ENCODE measurements around the gene PABPN1. TPM values are rescaled to one million over a fixed set of nuclear protein-coding genes. Genes with fewer than 3 reads are reported as not detected.

PABPN1 gene
- total RNA-seq, 1 donor from 2014 or later: 259 TPM

- Mint-ChIP-seq H3K27ac (no peak overlapping the region), H3K4me3 (ENCODE audit: low read depth) (no peak overlapping the region), H3K36me3 (ENCODE audit: low read depth) (no peaks in the 10 kb centered on the region), H3K9me3 (no peaks in the 10 kb centered on the region), H3K4me1 (ENCODE audit: low read depth) (no peaks in the 10 kb centered on the region), H3K27me3 (ENCODE audit: low read depth) (peaks cover 33% of the 10 kb centered on the region)
- intact Hi-C loops (cut with micrococcal nuclease): no loop called here
- no peak for DNase-seq (ENCODE audit: low spot score)
Measured at GRCh38 chr14:23359722-23360447, 38.6 kb downstream of the PABPN1 start.

DNA sequence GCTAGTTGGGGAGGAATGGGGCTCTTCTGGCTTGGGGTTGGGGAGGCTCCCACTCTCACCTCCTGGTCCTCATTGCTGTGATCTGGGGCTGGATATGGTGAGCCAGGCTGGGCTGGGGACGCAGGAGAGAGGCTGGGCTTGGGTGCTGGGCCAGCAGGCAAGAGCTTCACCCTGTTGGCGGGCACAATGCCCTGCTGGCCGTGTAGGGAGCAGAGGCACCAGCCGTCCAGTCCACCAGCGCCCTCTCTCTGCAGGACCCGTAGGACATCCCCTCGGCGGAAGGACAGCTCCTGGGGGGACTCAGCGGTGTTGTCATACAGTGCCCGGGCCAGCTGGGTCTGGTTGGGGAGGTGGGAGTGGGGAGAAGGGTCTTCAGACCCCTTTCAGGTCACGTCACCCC is 39.2 kb downstream of the PABPN1 start:
- no peak overlapping the region for H3K27ac Mint-ChIP-seq
- peaks cover 29% of the 10 kb centered on the region for H3K27me3 Mint-ChIP-seq (ENCODE audit: low read depth)
- no peaks in the 10 kb centered on the region for H3K4me1 Mint-ChIP-seq (ENCODE audit: low read depth)
- no peaks in the 10 kb centered on the region for H3K9me3 Mint-ChIP-seq
- intact Hi-C loops (cut with micrococcal nuclease): no loop called here
- no peak for DNase-seq (ENCODE audit: low spot score)
- no peak overlapping the region for H3K4me3 Mint-ChIP-seq (ENCODE audit: low read depth)
- no peaks in the 10 kb centered on the region for H3K36me3 Mint-ChIP-seq (ENCODE audit: low read depth)

- DNase-seq (ENCODE audit: low spot score): no peak
- no peaks in the 10 kb centered on the region for H3K4me1 Mint-ChIP-seq (ENCODE audit: low read depth)
- peaks cover 25% of the 10 kb centered on the region for H3K27me3 Mint-ChIP-seq (ENCODE audit: low read depth)
- no peak overlapping the region for H3K4me3 Mint-ChIP-seq (ENCODE audit: low read depth)
- no peak overlapping the region for H3K27ac Mint-ChIP-seq
- no peaks in the 10 kb centered on the region for H3K9me3 Mint-ChIP-seq
- intact Hi-C loops (cut with micrococcal nuclease): no loop called here
- no peaks in the 10 kb centered on the region for H3K36me3 Mint-ChIP-seq (ENCODE audit: low read depth)
Measured at GRCh38 chr14:23361320-23361719, 40.1 kb downstream of the PABPN1 start.

GRCh38 chr14:23361763-23362162 is 40.5 kb downstream of the PABPN1 start:
- H3K9me3 Mint-ChIP-seq: no peaks in the 10 kb centered on the region
- H3K4me1 Mint-ChIP-seq (ENCODE audit: low read depth): no peaks in the 10 kb centered on the region
- no peak overlapping the region for H3K4me3 Mint-ChIP-seq (ENCODE audit: low read depth)
- intact Hi-C loops (cut with micrococcal nuclease): no loop called here
- H3K27me3 Mint-ChIP-seq (ENCODE audit: low read depth): peaks cover 28% of the 10 kb centered on the region
- no peaks in the 10 kb centered on the region for H3K36me3 Mint-ChIP-seq (ENCODE audit: low read depth)
- no peak for DNase-seq (ENCODE audit: low spot score)
- H3K27ac Mint-ChIP-seq: no peak overlapping the region

- Mint-ChIP-seq H3K36me3 (ENCODE audit: low read depth) (no peaks in the 10 kb centered on the region), H3K27me3 (ENCODE audit: low read depth) (peaks cover 33% of the 10 kb centered on the region), H3K9me3 (no peaks in the 10 kb centered on the region), H3K4me1 (ENCODE audit: low read depth) (no peaks in the 10 kb centered on the region), H3K27ac (no peak overlapping the region), H3K4me3 (ENCODE audit: low read depth) (no peak overlapping the region)
- intact Hi-C loops (cut with micrococcal nuclease): no loop called here
- no peak for DNase-seq (ENCODE audit: low spot score)
Measured at GRCh38 chr14:23362200-23362599, 40.9 kb downstream of the PABPN1 start.

DNA sequence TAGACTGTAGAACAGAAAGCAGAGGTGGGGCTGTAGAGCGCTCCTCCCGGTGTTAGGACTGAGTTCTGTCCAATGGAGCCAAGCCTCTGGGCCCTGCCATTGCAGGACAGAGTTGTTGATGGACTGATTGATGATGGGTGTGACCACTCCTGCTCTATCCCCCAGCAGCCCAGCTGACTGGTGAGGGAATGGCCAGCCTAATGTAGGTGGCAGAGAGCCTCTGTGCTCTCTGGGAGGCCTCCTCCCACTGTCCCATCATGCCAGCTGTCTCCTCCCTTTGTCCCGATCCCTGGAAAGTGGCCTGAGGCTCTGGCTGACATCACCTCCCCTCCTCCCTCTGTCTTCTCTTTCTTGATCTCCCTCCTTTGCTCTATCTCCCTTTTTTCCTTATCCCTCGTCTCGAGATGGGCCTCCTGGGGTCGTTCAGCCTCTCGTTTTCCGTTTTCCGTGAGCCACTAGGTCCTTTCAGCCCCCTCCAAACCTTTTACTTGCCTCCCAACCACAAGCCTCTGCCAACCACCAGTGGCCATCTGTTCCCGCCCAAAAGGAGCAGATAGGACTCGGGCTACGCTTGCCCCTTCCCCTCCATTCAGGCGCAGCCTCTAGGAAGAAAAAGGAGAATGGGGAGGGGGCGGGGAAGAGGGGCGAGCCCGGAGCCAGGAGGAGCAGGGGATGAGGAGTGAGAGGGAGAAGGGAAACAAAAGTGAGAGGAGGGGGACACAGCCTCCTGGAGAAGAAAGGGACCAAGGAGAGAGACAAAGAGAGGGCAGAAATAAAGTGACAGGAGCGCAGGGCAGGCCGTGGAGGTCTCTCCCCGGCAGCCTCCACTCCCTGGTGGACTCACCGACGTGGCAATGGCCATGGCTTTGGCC is 43.1 kb downstream of the PABPN1 start:
- no peak overlapping the region for H3K27ac Mint-ChIP-seq
- H3K36me3 Mint-ChIP-seq (ENCODE audit: low read depth): no peaks in the 10 kb centered on the region
- H3K4me3 Mint-ChIP-seq (ENCODE audit: low read depth): no peak overlapping the region
- H3K27me3 Mint-ChIP-seq (ENCODE audit: low read depth): peaks cover 43% of the 10 kb centered on the region
- no peak for DNase-seq (ENCODE audit: low spot score)
- intact Hi-C loops (cut with micrococcal nuclease): no loop called here
- no peaks in the 10 kb centered on the region for H3K9me3 Mint-ChIP-seq
- H3K4me1 Mint-ChIP-seq (ENCODE audit: low read depth): no peaks in the 10 kb centered on the region

DNA sequence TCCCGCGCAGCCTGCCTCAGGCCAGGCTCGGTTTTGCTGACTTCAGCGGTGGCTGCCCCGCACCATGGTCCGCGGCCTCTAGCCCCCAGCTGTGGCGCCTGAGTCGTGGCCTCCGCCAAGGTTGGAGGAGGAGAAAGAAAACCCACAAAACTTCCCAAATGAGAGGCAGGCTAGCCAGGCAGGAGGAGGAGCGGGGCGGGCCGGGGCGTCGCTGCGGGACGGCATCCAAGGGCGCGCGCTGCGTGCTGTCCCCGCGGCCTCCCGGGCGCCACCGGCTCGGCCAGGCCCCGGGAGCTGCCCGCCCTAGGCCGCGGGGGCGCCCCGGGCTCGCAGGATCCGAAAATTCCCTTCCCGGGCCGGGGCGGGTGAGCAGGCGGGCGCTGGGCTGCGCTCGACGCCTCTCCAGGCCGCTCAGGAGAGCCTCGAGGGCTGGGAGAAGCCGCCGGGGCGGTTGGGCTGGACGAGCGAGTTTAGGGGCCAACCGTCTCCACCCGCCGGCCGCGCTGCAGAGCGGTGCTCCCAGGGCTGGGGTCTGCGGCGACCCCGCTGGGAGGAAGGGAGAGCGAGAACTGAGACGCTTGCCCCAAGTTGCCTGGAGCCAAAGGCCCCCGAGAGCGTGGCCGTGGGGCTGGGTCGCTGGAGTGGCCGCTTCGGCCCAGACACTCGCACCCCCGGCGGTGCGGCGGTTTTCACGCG is 43.9 kb downstream of the PABPN1 start, which contains the start of gene EFS:
EFS (minus strand) TSS at position 137 of the 696 bp plus-strand sequence. CDS start 147 bp downstream, outside the sequence.
- Mint-ChIP-seq H3K4me3 (ENCODE audit: low read depth) (no peak within 1 kb of the TSS), H3K27me3 (ENCODE audit: low read depth) (peaks cover 43% of the 10 kb centered on the region), H3K4me1 (ENCODE audit: low read depth) (no peaks in the 10 kb centered on the region), H3K27ac (no peak within 1 kb of the TSS), H3K36me3 (ENCODE audit: low read depth) (no peaks in the 10 kb centered on the region), H3K9me3 (no peaks in the 10 kb centered on the region)
- DNase-seq (ENCODE audit: low spot score): no peak
- intact Hi-C loops (cut with micrococcal nuclease): no loop called here

GRCh38 chr14:23365732-23366425 is 44.6 kb downstream of the PABPN1 start:
- no peak overlapping the region for H3K27ac Mint-ChIP-seq
- H3K4me1 Mint-ChIP-seq (ENCODE audit: low read depth): no peaks in the 10 kb centered on the region
- no peak overlapping the region for H3K4me3 Mint-ChIP-seq (ENCODE audit: low read depth)
- H3K27me3 Mint-ChIP-seq (ENCODE audit: low read depth): peaks cover 42% of the 10 kb centered on the region
- H3K36me3 Mint-ChIP-seq (ENCODE audit: low read depth): no peaks in the 10 kb centered on the region
- intact Hi-C loops (cut with micrococcal nuclease): no loop called here
- DNase-seq (ENCODE audit: low spot score): no peak
- H3K9me3 Mint-ChIP-seq: no peaks in the 10 kb centered on the region

- H3K27me3 Mint-ChIP-seq (ENCODE audit: low read depth): peaks cover 40% of the 10 kb centered on the region
Measured at GRCh38 chr14:23366426-23366921, 45.2 kb downstream of the PABPN1 start.

GRCh38 chr14:23370221-23370620 is 49.0 kb downstream of the PABPN1 start:
- Mint-ChIP-seq H3K4me1 (ENCODE audit: low read depth) (no peaks in the 10 kb centered on the region), H3K4me3 (ENCODE audit: low read depth) (no peak overlapping the region), H3K27me3 (ENCODE audit: low read depth) (peaks cover 22% of the 10 kb centered on the region), H3K27ac (no peak overlapping the region), H3K9me3 (no peaks in the 10 kb centered on the region), H3K36me3 (ENCODE audit: low read depth) (no peaks in the 10 kb centered on the region)
- intact Hi-C loops (cut with micrococcal nuclease): no loop called here
- DNase-seq (ENCODE audit: low spot score): no peak

More at GRCh38 chr14:23366426-23366921, 45.2 kb downstream of the PABPN1 start:
- H3K4me3 Mint-ChIP-seq (ENCODE audit: low read depth): no peak overlapping the region
- no peak overlapping the region for H3K27ac Mint-ChIP-seq
- H3K4me1 Mint-ChIP-seq (ENCODE audit: low read depth): no peaks in the 10 kb centered on the region
- no peaks in the 10 kb centered on the region for H3K36me3 Mint-ChIP-seq (ENCODE audit: low read depth)
- no peak for DNase-seq (ENCODE audit: low spot score)
- H3K9me3 Mint-ChIP-seq: no peaks in the 10 kb centered on the region
- intact Hi-C loops (cut with micrococcal nuclease): no loop called here

DNA sequence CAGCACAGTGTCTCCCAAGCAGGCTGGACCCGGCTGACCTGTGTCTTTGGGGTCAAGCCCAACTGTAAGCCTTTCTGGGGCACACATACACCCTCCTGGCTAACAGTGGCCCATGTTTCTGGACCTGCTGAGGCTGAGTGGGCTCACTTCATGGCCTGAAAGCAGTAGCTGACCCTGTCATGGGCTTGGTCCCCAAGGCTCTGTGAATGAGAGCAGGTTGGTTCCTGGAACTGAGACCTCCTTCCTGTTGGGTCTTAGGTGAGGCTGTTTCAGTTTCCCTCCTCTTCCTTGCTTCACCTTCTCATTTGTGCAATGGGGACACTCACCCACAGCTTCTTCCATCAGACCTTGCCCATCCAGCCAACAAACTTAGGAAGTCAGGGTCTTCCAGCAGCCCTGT is 50.6 kb downstream of the PABPN1 start:
- Mint-ChIP-seq H3K4me1 (ENCODE audit: low read depth) (no peaks in the 10 kb centered on the region), H3K27ac (no peak overlapping the region), H3K9me3 (no peaks in the 10 kb centered on the region), H3K27me3 (ENCODE audit: low read depth) (peaks cover 18% of the 10 kb centered on the region), H3K4me3 (ENCODE audit: low read depth) (no peak overlapping the region), H3K36me3 (ENCODE audit: low read depth) (no peaks in the 10 kb centered on the region)
- no peak for DNase-seq (ENCODE audit: low spot score)
- intact Hi-C loops (cut with micrococcal nuclease): no loop called here

- no peaks in the 10 kb centered on the region for H3K9me3 Mint-ChIP-seq
- no peak within 1 kb of the TSS for H3K27ac Mint-ChIP-seq
- H3K27me3 Mint-ChIP-seq (ENCODE audit: low read depth): peaks cover 12% of the 10 kb centered on the region
- DNase-seq (ENCODE audit: low spot score): no peak
- H3K36me3 Mint-ChIP-seq (ENCODE audit: low read depth): no peaks in the 10 kb centered on the region
- intact Hi-C loops (cut with micrococcal nuclease): no loop called here
- H3K4me3 Mint-ChIP-seq (ENCODE audit: low read depth): no peak within 1 kb of the TSS
- no peaks in the 10 kb centered on the region for H3K4me1 Mint-ChIP-seq (ENCODE audit: low read depth)
Measured at GRCh38 chr14:23372509-23372908, 51.3 kb downstream of the PABPN1 start, which contains the start of gene IL25. Gene IL25, plus strand, starts transcription at chr14:23372809.

Measured in activated T-helper 2 cell treated with anti-CD3 and anti-CD28 coated beads, Interferon-gamma antibody, Interleukin-2, Interleukin-4, amounts not matched to agents 10 μg/mL and 5 μg/mL and 100 μg/mL, durations not matched to agents 14 hours and 24 hours and 36 hours (primary cell).